Brain microvascular endothelial cell (primary cell): ENCODE measurements around the gene MPHOSPH6.
"Not testable (repeated sequence)": the region's sequence is repeated elsewhere in the genome, so short reads cannot be mapped to it uniquely, and the experiment has no call there.

ENCODE experiments used
- DNase-seq: peaks from one replicate; pipeline ENCODE4 v3.0.0-alpha.2; 2020
- H3K27ac ChIP-seq: fragments of 250-450 bp; sonication (Bioruptor Pico); 2 replicates; pipeline ENCODE4 v1.5.1; 2020; ENCODE audit warnings: mild to moderate bottlenecking, moderate library complexity
- H3K27me3 ChIP-seq: fragments of 250-450 bp; sonication (Bioruptor Pico); replicated peaks from 2 replicates; pipeline ENCODE4 v1.5.1; 2020; ENCODE audit warnings: mild to moderate bottlenecking
- H3K36me3 ChIP-seq: fragments of 250-450 bp; sonication (Bioruptor Pico); replicated peaks from 2 replicates; pipeline ENCODE4 v1.5.1; 2020; ENCODE audit warnings: mild to moderate bottlenecking
- H3K4me3 ChIP-seq: 2 replicates; pipeline ENCODE4 v1.5.1; 2011; ENCODE audit warnings: low read depth, mild to moderate bottlenecking, control low read depth, low read length, moderate library complexity
- in situ Hi-C: cut with HindIII; loops from 2 replicates; pipeline ENCODE4 v1.10.0; 2017; ENCODE audit warnings: low sequenced_read_pairs, low pct_ligation_motif_present
- TF ChIP-seq, protein P1 (sequence below): IDR thresholded peaks from 2 replicates; pipeline ENCODE4 v1.5.1; 2011; ENCODE audit warnings: low read depth, mild to moderate bottlenecking, moderate library complexity, low read length, control low read depth, inconsistent platforms; ENCODE audit errors: missing control alignments

The MPHOSPH6 gene

DNA sequence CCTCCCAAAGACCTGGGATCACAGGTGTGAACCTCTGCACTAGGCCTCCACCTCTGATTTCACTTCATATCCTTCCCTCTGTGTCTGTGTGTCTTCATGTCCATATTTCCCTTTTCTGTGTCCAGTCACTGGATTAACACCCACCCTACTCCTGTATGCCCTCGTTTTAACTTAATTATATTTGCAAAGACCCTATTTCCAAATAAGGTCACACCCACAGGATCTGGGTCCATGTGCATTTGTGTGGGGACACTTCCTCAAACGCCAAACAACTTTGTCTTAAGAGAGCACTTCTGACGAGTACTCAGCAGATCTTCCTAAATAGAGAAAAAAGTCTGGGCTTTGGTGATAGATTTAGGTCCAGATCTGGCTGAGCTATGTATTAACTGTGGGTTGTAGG is 56.3 kb downstream of the MPHOSPH6 start:
- no peak for DNase-seq
- TF ChIP-seq, protein P1, sequence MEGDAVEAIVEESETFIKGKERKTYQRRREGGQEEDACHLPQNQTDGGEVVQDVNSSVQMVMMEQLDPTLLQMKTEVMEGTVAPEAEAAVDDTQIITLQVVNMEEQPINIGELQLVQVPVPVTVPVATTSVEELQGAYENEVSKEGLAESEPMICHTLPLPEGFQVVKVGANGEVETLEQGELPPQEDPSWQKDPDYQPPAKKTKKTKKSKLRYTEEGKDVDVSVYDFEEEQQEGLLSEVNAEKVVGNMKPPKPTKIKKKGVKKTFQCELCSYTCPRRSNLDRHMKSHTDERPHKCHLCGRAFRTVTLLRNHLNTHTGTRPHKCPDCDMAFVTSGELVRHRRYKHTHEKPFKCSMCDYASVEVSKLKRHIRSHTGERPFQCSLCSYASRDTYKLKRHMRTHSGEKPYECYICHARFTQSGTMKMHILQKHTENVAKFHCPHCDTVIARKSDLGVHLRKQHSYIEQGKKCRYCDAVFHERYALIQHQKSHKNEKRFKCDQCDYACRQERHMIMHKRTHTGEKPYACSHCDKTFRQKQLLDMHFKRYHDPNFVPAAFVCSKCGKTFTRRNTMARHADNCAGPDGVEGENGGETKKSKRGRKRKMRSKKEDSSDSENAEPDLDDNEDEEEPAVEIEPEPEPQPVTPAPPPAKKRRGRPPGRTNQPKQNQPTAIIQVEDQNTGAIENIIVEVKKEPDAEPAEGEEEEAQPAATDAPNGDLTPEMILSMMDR, result no peak
- in situ Hi-C loops, result no loop called here

DNA sequence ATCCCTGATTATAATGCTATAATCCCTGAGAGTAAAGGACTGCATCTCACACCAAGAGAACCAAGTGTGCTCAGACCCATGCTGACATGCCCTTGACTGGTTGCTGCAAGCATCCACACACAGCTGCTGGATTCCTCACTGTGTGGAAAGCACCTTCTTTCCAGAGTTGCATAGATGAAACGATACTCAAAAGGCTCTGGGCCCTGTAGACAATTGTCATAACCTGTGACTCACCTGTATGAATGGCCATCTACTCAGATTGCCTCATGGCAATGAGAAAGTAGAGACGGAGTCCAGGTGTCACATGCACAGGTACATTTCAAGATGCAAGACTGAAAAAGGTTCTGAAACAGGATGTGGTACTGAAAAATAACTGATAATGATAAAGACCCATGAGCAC is 58.1 kb downstream of the MPHOSPH6 start:
- in situ Hi-C loops, result no loop called here
- TF ChIP-seq, protein P1, result no peak
- no peak overlapping the region for H3K27ac ChIP-seq
- H3K4me3 ChIP-seq, result no peak overlapping the region
- no peaks in the 10 kb centered on the region for H3K27me3 ChIP-seq
- no peaks in the 10 kb centered on the region for H3K36me3 ChIP-seq
- no peak for DNase-seq

More for the DNA sequence above, 56.3 kb downstream of the MPHOSPH6 start:
- Histone ChIP-seq H3K36me3 (no peaks in the 10 kb centered on the region), H3K27me3 (no peaks in the 10 kb centered on the region), H3K27ac (no peak overlapping the region), H3K4me3 (no peak overlapping the region)

DNA sequence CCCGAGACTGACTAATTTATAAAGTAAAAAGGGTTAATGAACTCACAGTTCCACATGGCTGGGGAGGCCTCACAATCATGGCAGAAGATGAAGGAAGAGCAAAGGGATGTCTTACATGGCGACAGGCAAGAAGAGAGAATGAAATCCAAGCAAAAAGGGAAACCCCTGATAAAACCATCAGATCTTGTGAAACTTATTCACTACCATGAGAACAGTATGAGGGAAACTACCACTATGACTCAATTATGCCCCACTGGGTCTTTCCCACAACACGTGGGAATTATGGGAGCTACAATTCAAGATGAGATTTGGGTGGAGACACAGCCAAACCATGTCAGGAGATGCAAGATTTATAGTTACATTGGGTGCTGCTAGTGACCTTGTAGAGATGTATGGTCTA is 60.8 kb downstream of the MPHOSPH6 start:
- H3K27me3 ChIP-seq, H3K4me3 ChIP-seq, H3K27ac ChIP-seq, DNase-seq, in situ Hi-C loops, H3K36me3 ChIP-seq: not testable (repeated sequence)

DNA sequence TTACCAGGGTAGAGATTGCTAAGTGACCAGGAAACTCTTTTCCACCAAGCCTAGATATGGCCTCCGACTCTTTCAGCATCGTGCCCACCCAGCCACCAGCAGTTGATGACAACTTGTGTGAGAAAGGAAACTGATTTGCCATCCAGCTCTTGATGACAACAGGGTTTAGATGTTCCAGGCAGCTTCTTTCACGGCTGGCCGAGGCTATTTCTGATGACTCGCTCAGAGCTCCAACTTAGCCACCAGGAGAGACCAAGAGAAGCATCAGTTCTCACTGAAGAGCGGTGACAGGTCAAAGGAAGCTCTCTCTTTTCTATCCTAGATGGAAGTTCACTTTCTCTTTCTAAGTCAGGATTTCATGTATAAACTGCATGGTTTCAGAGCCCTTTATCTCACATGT is 61.2 kb downstream of the MPHOSPH6 start:
- Histone ChIP-seq H3K4me3 (no peak overlapping the region), H3K27ac (no peak overlapping the region), H3K36me3 (no peaks in the 10 kb centered on the region), H3K27me3 (no peaks in the 10 kb centered on the region)
- TF ChIP-seq, protein P1, result no peak
- DNase-seq, result no peak
- in situ Hi-C loops, result no loop called here

DNA sequence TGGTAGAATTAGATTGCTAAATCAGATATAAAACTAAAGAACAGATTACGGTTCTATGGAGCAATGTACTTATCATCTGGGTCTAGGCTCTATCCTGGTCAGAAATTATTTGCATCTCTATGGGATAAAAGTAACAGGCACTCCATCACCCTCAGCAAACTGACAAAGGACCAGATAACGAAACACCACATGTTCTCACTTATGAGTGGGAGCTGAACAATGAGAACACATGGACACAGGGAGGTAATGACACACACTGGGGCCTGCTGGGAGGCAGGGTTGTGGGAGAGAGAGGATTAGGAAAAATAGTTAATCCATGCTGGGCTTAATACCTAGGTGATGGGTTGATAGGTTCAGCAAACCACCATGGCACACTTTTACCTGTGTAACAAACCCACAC is 61.9 kb downstream of the MPHOSPH6 start:
- in situ Hi-C loops, result no loop called here
- Histone ChIP-seq H3K4me3 (no peak overlapping the region), H3K36me3 (no peaks in the 10 kb centered on the region), H3K27ac (no peak overlapping the region), H3K27me3 (no peaks in the 10 kb centered on the region)
- no peak for DNase-seq
- TF ChIP-seq, protein P1, result no peak

DNA sequence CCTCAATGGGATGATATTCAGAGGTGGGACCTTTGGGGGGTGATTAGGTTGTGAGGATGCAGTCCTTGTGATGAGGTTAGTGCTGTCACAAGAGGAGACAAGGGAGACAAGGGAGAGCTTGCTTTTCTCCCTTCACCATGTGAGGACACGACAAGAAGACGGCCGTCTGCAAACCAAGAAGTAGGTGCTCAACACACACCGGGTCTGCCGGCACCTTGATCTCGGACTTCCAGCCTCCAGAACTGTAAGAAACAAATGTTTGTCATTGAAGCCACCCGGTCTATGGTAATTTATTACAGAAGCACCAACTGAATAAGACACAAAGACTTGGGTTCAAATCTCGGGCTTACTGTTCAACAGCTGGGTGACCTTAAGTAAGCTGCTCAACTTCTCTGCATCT is 64.9 kb downstream of the MPHOSPH6 start:
- H3K4me3 ChIP-seq, result no peak overlapping the region
- H3K27me3 ChIP-seq, result no peaks in the 10 kb centered on the region
- in situ Hi-C loops, result no loop called here
- no peak for DNase-seq
- H3K36me3 ChIP-seq, result no peaks in the 10 kb centered on the region
- H3K27ac ChIP-seq, result no peak overlapping the region
- TF ChIP-seq, protein P1, result no peak
